Fibroblast of villous mesenchyme (primary cell): ENCODE results near the gene NFAM1. TPM values are rescaled to one million over a fixed set of nuclear protein-coding genes. Genes with fewer than 3 reads are reported as not detected.

ENCODE experiments used
- DNase-seq: peaks from one replicate; pipeline ENCODE4 v3.0.0-alpha.2; 2010; ENCODE audit warnings: low read depth
- H3K4me3 ChIP-seq: 2 replicates; pipeline ENCODE4 v1.5.1; 2011; ENCODE audit warnings: low read depth, mild to moderate bottlenecking, low read length
- total RNA-seq: library from RNA; depleted of rRNA; stranded (reverse); fragments of >200 nt; gene quantifications from 2 replicates; pipeline ENCODE4 v1.2.3, GENCODE V29; 2012
- TF ChIP-seq, protein P1 (sequence below): IDR thresholded peaks from 2 replicates; pipeline ENCODE4 v1.5.1; 2012; ENCODE audit warnings: low read depth, mild to moderate bottlenecking, low read length; ENCODE audit not compliant: insufficient read depth

NFAM1 gene
- total RNA-seq, 1 donor, result not detected

DNA sequence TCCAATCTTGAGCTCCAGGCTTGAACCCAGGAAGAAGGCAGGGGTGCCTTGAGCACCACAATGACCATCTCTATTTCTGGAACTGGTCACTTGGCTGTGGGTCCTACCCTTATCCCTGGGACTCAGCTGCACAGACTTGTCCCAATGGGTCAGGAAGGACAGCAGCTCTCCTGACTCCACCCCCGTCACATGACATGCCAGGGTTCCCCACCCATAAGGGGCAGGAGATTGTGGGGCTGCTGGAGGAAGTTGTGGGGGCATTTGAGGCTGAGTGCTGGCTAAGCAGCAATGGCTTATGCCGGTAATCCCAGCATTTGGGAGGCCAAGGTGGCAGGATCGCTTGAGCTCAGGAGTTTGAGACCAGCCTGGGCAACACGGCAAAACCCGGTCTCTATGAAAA is 56.2 kb downstream of the NFAM1 start:
- no peak overlapping the region for H3K4me3 ChIP-seq
- DNase-seq, result no peak
- TF ChIP-seq, protein P1, sequence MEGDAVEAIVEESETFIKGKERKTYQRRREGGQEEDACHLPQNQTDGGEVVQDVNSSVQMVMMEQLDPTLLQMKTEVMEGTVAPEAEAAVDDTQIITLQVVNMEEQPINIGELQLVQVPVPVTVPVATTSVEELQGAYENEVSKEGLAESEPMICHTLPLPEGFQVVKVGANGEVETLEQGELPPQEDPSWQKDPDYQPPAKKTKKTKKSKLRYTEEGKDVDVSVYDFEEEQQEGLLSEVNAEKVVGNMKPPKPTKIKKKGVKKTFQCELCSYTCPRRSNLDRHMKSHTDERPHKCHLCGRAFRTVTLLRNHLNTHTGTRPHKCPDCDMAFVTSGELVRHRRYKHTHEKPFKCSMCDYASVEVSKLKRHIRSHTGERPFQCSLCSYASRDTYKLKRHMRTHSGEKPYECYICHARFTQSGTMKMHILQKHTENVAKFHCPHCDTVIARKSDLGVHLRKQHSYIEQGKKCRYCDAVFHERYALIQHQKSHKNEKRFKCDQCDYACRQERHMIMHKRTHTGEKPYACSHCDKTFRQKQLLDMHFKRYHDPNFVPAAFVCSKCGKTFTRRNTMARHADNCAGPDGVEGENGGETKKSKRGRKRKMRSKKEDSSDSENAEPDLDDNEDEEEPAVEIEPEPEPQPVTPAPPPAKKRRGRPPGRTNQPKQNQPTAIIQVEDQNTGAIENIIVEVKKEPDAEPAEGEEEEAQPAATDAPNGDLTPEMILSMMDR, result no peak

DNA sequence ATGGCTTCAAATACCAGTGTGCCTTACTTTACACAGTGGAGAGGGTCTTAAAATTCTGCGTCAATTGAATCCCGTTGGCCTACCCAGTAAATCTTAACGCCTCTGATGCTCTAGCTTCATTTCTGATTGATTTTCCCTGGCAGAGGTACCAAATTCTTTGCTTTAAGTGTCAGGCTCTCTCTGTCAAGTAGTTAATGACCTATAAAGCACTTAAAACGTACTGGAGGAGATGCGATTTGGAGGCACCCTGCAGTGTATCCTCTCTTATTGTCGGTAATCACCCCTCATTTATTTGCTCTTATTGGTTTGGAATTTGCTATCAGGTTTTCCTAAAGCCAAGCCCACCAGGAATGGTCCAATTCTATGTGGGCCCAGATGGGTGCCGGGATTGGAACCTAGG is 59.2 kb downstream of the NFAM1 start:
- TF ChIP-seq, protein P1, result no peak
- no peak for DNase-seq

DNA sequence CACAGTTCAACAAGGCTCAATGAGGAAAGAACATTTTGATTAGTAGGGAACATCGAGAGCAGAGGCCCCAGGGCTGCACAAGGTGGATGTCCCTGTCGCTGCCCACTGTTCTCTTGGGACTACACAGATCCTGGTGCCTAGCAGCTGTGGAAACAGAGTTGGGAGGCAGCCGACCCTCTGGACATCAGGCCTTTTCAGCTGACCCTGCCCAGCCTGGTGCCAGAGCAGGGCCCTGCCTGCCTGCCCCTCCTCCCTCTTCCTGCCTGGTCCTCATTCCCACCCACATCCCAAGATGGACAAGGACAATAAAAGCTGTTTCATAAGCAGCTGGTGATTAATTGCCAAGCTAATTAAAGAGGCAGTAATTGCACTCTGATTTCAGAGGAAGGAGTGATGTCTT is 60.7 kb downstream of the NFAM1 start:
- no peak overlapping the region for H3K4me3 ChIP-seq
- TF ChIP-seq, protein P1, result no peak
- DNase-seq, result no peak

More for the DNA sequence above, 59.2 kb downstream of the NFAM1 start:
- no peak overlapping the region for H3K4me3 ChIP-seq

DNA sequence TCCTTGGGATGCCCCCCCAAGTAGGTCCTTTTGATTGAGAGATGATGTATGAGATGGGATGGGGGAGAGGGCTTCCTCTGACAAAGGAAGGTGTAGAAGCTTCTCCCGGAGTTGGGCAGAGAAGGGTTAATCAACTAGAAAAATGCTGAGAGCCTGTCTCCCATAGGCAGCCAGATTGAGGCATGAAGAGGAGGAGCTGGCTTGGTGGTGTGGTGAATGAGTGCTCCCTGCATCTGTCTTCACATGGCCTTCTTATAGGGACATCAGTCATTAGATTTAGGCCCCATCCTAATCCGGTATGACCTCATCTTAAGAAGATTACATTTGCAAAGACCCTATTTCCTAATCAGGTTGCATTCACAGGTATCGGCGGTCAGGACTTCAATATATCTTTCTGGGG is 61.1 kb downstream of the NFAM1 start:
- TF ChIP-seq, protein P1, result no peak
- no peak overlapping the region for H3K4me3 ChIP-seq
- no peak for DNase-seq

DNA sequence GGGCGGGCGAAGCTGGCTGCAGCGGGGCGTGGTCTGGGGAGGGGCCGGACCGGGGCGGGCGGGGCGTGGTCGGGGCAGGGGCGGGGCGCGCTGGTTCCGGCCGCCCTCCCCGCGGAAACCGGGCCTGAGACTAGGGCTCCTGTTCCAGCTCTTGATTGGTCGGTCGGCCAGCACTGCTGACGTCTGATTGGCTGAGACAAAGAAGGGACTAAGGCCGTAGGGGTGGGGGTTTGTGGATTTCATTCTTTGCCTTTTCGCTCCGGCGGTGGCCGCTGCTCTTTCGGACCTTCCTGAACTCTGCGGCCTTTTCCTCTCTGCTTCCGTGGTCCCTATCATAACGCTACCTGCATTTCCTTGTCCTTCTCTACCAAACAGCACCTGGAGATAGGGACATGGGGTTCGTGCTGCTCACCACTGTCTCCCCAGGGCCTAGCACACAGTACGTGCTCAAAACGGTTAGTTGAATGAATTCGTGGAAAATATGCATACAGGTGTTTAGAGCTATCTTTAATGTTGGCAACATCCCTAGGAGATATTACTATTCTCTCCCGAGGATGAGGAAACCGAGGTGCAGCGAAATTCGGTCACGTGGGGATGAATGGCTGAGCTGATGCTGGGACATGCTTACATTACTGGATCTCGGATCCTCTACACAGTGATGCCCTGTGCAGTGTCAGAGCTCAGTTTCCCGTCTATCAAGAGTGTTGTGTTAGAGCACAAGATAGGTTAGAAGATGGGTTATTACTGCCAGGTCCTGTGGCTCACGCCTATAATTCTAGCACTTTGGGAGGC is 62.8 kb downstream of the NFAM1 start:
- H3K4me3 ChIP-seq, result peak overlapping the region; percentile 59
- TF ChIP-seq, protein P1, result no peak
- DNase-seq, result peak; percentile 90

DNA sequence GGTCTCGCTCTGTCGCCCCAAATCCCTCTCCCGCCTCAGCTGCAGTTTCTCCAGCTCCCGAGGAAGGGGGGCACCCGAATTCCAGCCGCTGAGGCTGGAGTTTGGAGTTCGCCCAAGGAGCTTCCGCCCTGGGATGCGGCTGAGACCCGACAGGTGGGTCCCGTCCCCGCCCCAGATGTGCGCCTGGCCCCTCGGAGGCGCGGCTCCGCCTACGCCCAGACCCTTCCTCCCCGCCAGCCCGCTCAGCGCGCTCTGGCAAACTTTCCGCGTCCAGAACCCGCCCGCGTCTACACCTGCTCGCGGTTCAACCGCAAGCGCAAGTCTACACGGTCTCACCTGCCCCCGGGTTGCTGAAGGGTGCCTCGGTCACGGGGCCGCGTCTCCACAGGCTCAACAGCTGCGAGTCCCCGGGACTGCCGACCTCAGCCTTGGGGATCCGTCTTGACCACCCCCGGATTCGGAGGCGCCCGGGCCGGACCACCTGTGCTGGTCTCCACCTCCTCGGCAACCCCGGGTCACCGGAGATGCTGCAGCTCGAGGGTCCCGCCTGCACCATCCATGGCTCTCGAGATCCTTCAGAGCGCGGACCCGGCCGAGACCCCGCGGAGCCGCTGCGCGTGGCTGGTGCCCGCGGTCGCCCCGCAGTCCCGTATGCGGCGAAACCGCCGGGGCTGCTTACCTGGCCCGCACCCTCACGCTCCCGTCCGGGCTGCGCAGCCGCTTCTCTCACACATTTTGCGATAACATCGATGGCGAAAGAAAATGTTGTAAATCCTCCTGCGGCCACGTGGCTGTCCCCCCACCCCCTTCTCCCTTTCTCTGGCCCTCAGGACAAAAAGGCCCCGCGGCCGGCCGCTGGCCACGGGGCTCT is 63.6 kb downstream of the NFAM1 start:
- DNase-seq, result no peak
- TF ChIP-seq, protein P1, result no peak

More for the DNA sequence above, 63.6 kb downstream of the NFAM1 start:
- peak overlapping the region; percentile 44 for H3K4me3 ChIP-seq
